ENCODE measurements around the gene PLXNA1.
A peak's percentile ranks its signal among the peaks of the same experiment; 100 is the strongest.

PLXNA1 gene

GRCh38 chr3:126968391-126969390 lies 14.2 kb upstream of the PLXNA1 start:
- no peak for DNase-seq

- DNase-seq, result no peak
Observed at GRCh38 chr3:126969586-126969985, 13.3 kb upstream of the PLXNA1 start.

- DNase-seq, result no peak
Observed at GRCh38 chr3:126970101-126970500, 12.8 kb upstream of the PLXNA1 start.

GRCh38 chr3:126970921-126971320 lies 12.0 kb upstream of the PLXNA1 start:
- DNase-seq, result no peak

- peak; percentile 94 to 99 (median 98) for DNase-seq
Observed at GRCh38 chr3:126971891-126972351, 11.0 kb upstream of the PLXNA1 start.

- DNase-seq, result no peak
Observed at GRCh38 chr3:126972866-126973265, 10.0 kb upstream of the PLXNA1 start.

GRCh38 chr3:126973814-126974213 lies 9.1 kb upstream of the PLXNA1 start:
- no peak for DNase-seq

GRCh38 chr3:126974756-126975155 lies 8.2 kb upstream of the PLXNA1 start:
- no peak for DNase-seq

- DNase-seq, result no peak
Observed at GRCh38 chr3:126976906-126977305, 6.0 kb upstream of the PLXNA1 start.

GRCh38 chr3:126977821-126978220 lies 5.1 kb upstream of the PLXNA1 start:
- no peak for DNase-seq

- no peak for DNase-seq
Observed at GRCh38 chr3:126978291-126978690, 4.6 kb upstream of the PLXNA1 start.

GRCh38 chr3:126979046-126979628 lies 3.8 kb upstream of the PLXNA1 start:
- peak; percentile 75 to 84 (median 82) for DNase-seq

GRCh38 chr3:126980266-126980811 lies 2.6 kb upstream of the PLXNA1 start:
- DNase-seq, result no peak

- peak; percentile 94 to 96 (median 96) for DNase-seq
Observed at GRCh38 chr3:126982126-126982470, 817 bp upstream of the PLXNA1 start.

- peak; percentile 46 to 80 (median 59) for DNase-seq
Observed at GRCh38 chr3:126983276-126983652, 349 bp downstream of the PLXNA1 start.

- DNase-seq, result peak in 2 of 3 donors; percentile 17 to 50
Observed at GRCh38 chr3:126983653-126984390, 907 bp downstream of the PLXNA1 start.

GRCh38 chr3:126984391-126985131 lies 1.6 kb downstream of the PLXNA1 start:
- DNase-seq, result no peak

- DNase-seq, result no peak
Observed at GRCh38 chr3:126985132-126985985, 2.4 kb downstream of the PLXNA1 start.

GRCh38 chr3:126986001-126986400 lies 3.1 kb downstream of the PLXNA1 start:
- DNase-seq, result no peak

- DNase-seq, result no peak
Observed at GRCh38 chr3:126987129-126987528, 4.2 kb downstream of the PLXNA1 start.

GRCh38 chr3:126987596-126987995 lies 4.7 kb downstream of the PLXNA1 start:
- DNase-seq, result no peak
